Lung (tissue), 12 donors: ENCODE results near the gene VAT1L. TPM values are rescaled to one million over a fixed set of nuclear protein-coding genes. Genes with fewer than 3 reads are reported as not detected.
A peak's percentile ranks its signal among the peaks of the same experiment; 100 is the strongest.

Experiments
- ATAC-seq: fragments of 200-7000 bp; cut with Tn5 transposase; one replicate; pipeline ENCODE4 v1.9.1; 2020; ENCODE audit warnings: moderate number of reproducible peaks; ENCODE audit not compliant: insufficient read depth, low FRiP score
- DNase-seq, 3 donors: peaks; one replicate each; pipeline ENCODE4 v3.0.0-alpha.2; 2013 to 2017
- H3K27ac ChIP-seq, 2 donors: one replicate each; pipeline ENCODE4 v1.5.1; 2013; ENCODE audit warnings: mild to moderate bottlenecking in 2 of 2, moderate library complexity in 2 of 2, control low read depth in 1 of 2, inconsistent platforms in 1 of 2, low read depth in 1 of 2, low read length in 1 of 2
- H3K27me3 ChIP-seq, 3 donors: one replicate each; pipeline ENCODE4 v1.5.1; 2013; ENCODE audit warnings: low read length in 2 of 3; ENCODE audit not compliant: control insufficient read depth in 3 of 3, insufficient read depth in 3 of 3
- H3K36me3 ChIP-seq, 4 donors: one replicate each; pipeline ENCODE4 v1.5.1; 2013; ENCODE audit warnings: low read length in 4 of 4, mild to moderate bottlenecking in 1 of 4, moderate library complexity in 1 of 4; ENCODE audit not compliant: control insufficient read depth in 4 of 4, insufficient read depth in 4 of 4
- H3K4me1 ChIP-seq, 5 donors: one replicate each; pipeline ENCODE4 v1.5.1; 2013; ENCODE audit warnings: low read length in 5 of 5, mild to moderate bottlenecking in 2 of 5, moderate library complexity in 1 of 5; ENCODE audit not compliant: control insufficient read depth in 5 of 5, insufficient read depth in 5 of 5
- H3K4me3 ChIP-seq: one replicate; pipeline ENCODE4 v1.5.1; 2013; ENCODE audit warnings: mild to moderate bottlenecking, control low read depth, moderate library complexity
- H3K9ac ChIP-seq, 2 donors: one replicate each; pipeline ENCODE4 v1.5.1; 2013; ENCODE audit warnings: low read length in 2 of 2, control low read depth in 1 of 2; ENCODE audit not compliant: insufficient read depth in 1 of 2
- H3K9me3 ChIP-seq, 4 donors: one replicate each; pipeline ENCODE4 v1.5.1; 2013; ENCODE audit warnings: low read length in 3 of 4, mild to moderate bottlenecking in 1 of 4, moderate library complexity in 1 of 4; ENCODE audit not compliant: control insufficient read depth in 4 of 4, insufficient read depth in 3 of 4
- WGBS, 2 donors: extraction: QIAGEN DNeasy Blood & Tissue Kit; methylation state at CpG; one replicate each; pipeline ENCODE4 v1.1.7; 2013; 5-methylcytosine and 5-hydroxymethylcytosine counted together
- polyA plus RNA-seq, 2 donors: library from polyadenylated mRNA; stranded (reverse); fragments of 200-250 nt; gene quantifications; one replicate each; pipeline ENCODE4 v1.2.1, GENCODE V29; 2013
- total RNA-seq, 2 donors: library from RNA; depleted of rRNA in 1 of 2; stranded (reverse); fragments of >200 nt in 1 of 2; gene quantifications; one replicate each; pipeline ENCODE4 v1.2.1, GENCODE V29; 2014 to 2021
- TF ChIP-seq, protein P1 (sequence below): IDR thresholded peaks from 2 replicates; pipeline ENCODE4 v1.5.1; 2012; ENCODE audit warnings: mild to moderate bottlenecking; ENCODE audit errors: control extremely low read depth, extremely low read depth
- donor health status: control.
- donor health status: control.
- donor health status: Bipolar disorder and iron deficiency.
- donor health status: healthy.
- donor health status: DM: yes; HTN: yes; CAD: no.

Gene VAT1L
- total and polyA plus RNA-seq, 4 donors: 0.14 to 3.3 (median 0.26) TPM

DNA sequence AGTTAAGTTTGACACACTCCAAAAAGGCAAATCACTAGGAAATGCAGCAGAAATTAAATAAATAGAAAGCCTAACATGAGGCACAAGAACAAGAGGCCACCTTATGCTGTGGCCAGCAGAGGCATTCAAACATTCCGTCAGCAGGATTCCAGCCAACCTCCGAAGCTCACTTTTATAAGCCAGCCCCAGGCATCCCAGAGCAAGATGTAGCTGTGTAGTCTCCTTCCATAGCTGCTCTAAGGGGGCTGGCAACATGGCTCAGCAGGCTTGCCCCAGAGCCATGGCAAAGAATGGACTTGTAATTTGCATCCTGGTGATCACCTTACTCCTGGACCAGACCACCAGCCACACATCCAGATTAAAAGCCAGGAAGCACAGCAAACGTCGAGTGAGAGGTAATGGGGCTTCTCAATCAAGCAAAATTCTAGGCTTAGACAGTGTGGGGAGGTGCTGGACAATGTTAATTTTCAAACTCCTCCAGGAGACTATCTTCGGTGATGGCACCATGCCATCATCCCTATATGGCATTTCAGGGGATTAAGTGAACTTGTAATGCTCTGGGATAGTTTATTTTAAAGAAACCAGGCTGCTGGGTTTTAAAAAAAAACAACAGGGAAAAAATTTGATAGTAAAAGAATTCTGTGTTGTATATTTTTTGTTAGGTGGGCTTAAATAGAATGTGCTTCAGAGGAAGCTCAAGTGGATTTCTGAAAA lies 234.1 kb downstream of the VAT1L start, which contains the start of gene CLEC3A:
Gene CLEC3A, plus strand, starts transcription at position 202 of the 714 bp plus-strand sequence. Its CDS starts 79 bp downstream, at position 281.
- Histone ChIP-seq H3K4me1 (no peaks in the 10 kb centered on the region), H3K4me3 (no peak within 1 kb of the TSS), H3K27me3 (no peaks in the 10 kb centered on the region), H3K36me3 (no peaks in the 10 kb centered on the region), H3K9me3 (no peaks in the 10 kb centered on the region), H3K9ac (no peak within 1 kb of the TSS), H3K27ac (no peak within 1 kb of the TSS)
- DNase-seq: peak in 1 of 3 donors; percentile 6
- WGBS, 2 donors: 48 to 74% methylated on average over 5 of the region's 5 CpGs
- TF ChIP-seq, protein P1, sequence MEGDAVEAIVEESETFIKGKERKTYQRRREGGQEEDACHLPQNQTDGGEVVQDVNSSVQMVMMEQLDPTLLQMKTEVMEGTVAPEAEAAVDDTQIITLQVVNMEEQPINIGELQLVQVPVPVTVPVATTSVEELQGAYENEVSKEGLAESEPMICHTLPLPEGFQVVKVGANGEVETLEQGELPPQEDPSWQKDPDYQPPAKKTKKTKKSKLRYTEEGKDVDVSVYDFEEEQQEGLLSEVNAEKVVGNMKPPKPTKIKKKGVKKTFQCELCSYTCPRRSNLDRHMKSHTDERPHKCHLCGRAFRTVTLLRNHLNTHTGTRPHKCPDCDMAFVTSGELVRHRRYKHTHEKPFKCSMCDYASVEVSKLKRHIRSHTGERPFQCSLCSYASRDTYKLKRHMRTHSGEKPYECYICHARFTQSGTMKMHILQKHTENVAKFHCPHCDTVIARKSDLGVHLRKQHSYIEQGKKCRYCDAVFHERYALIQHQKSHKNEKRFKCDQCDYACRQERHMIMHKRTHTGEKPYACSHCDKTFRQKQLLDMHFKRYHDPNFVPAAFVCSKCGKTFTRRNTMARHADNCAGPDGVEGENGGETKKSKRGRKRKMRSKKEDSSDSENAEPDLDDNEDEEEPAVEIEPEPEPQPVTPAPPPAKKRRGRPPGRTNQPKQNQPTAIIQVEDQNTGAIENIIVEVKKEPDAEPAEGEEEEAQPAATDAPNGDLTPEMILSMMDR: no peak
- no peak for ATAC-seq

DNA sequence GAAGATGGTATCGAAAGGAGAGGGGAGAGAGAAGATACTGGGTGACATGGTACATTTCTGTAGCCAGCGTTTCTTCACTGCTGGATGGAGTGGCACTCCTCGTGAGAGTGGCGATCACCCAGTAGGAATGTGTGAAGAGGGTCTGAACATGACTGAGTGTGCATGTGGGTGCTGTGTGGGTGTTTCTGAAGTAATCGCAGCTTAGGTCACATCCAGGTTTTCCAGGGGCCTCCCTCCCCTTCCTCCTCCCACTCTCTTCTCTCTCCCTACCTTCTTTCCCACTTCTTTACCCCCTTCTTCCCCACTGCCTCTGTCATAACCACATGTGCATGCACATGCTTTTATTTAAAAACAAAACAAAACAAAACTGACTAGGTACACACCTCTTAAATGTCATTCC lies 235.8 kb downstream of the VAT1L start:
- no peak overlapping the region for H3K27ac ChIP-seq
- ATAC-seq (no peak), DNase-seq (no peak)
- H3K36me3 ChIP-seq: no peaks in the 10 kb centered on the region
- WGBS, 2 donors: 72 to 89% methylated on average over 5 of the region's 5 CpGs
- H3K9me3 ChIP-seq: no peaks in the 10 kb centered on the region
- TF ChIP-seq, protein P1: no peak
- H3K27me3 ChIP-seq: no peaks in the 10 kb centered on the region
- H3K4me3 ChIP-seq: no peak overlapping the region
- no peak overlapping the region for H3K9ac ChIP-seq
- H3K4me1 ChIP-seq: no peaks in the 10 kb centered on the region

DNA sequence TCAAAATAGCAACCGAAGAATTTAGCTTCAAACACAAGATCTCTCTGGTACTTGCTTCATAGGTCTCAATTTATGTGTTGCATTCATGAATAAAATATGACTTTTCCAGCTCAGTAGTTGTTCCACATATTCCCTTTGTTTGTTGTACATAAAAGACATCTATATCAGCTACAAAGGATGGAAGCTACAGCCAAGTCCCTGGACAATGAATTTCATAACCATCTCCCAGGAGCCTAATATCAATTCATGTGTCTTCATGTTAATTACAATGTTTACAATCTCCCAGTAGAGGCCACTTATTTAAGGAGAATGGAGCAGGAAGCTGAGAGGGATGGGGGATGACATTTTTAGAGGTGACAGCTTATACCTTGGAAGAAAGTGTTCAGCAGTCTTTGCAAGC lies 237.3 kb downstream of the VAT1L start:
- 94 to 96% methylated on average over 1 of the region's 1 CpG for WGBS, 2 donors
- ATAC-seq: no peak
- TF ChIP-seq, protein P1: no peak
- Histone ChIP-seq H3K27ac (no peak overlapping the region), H3K4me3 (no peak overlapping the region), H3K36me3 (no peaks in the 10 kb centered on the region), H3K4me1 (no peaks in the 10 kb centered on the region), H3K9ac (no peak overlapping the region), H3K9me3 (no peaks in the 10 kb centered on the region), H3K27me3 (no peaks in the 10 kb centered on the region)
- DNase-seq: no peak

DNA sequence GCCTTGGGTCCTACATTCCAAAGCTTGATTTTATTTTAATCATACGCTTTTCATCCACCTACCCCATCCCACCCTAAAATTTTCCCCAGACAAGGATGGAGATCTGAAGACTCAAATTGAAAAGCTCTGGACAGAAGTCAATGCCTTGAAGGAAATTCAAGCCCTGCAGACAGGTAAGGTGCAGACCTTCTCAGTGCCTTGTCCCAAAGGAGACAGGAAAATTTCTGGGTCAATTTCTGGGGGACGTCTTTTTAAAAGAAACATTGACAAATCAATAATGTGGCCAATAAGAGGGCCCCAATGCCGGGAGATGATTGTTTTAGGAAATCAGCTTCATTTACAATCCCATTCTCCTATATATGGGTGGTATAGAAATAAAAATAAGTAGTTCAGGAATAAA lies 239.7 kb downstream of the VAT1L start:
- no peaks in the 10 kb centered on the region for H3K27me3 ChIP-seq
- DNase-seq: no peak
- H3K9me3 ChIP-seq: no peaks in the 10 kb centered on the region
- H3K4me3 ChIP-seq: no peak overlapping the region
- no peak for ATAC-seq
- whole genome bisulfite sequencing, 2 donors: 47 to 50% methylated on average over 3 of the region's 3 CpGs
- TF ChIP-seq, protein P1: no peak
- H3K9ac ChIP-seq: no peak overlapping the region
- H3K27ac ChIP-seq: no peak overlapping the region
- H3K36me3 ChIP-seq: no peaks in the 10 kb centered on the region
- H3K4me1 ChIP-seq: no peaks in the 10 kb centered on the region
